IPS-NIHi7 (cell line): ENCODE measurements around the gene SFTA2.

Experiments
- DNase-seq: peaks from one replicate; pipeline ENCODE4 v3.0.0; 2012; ENCODE audit warnings: mixed read lengths; ENCODE audit errors: extremely low spot score

SFTA2 gene

DNA sequence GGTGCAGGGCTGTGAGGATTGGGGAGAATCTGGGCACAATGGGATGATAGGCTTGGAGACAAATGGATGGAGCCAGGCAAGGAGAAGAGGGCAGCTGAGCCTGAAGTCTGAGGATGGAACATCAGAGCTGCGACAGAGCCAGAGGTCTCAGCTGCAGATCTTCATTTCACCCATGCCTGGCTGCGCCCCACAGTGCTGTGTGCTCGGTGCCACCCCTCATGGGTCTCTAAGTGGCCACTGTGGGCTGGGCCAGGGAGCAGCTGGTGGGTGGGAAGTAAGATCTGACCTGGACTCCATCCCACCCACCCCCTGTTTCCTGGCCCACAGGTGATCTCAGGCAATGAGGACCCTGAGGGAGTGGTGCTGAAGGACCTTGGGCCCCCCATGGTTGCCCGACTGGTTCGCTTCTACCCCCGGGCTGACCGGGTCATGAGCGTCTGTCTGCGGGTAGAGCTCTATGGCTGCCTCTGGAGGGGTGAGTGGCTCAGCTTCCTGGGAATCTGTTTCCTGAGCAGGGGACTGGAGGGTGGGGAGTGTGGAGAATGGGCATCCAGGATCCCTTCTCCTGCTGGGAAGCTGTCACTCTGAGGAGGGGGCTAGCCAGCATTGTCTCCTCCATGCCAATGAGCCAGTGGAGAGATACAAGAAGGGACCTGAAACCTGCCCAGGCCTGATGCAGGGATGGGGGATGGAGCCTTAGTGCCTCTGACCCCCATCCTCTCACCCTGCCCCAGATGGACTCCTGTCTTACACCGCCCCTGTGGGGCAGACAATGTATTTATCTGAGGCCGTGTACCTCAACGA lies 41.1 kb downstream of the SFTA2 start:
- DNase-seq, result peak; percentile 9

DNA sequence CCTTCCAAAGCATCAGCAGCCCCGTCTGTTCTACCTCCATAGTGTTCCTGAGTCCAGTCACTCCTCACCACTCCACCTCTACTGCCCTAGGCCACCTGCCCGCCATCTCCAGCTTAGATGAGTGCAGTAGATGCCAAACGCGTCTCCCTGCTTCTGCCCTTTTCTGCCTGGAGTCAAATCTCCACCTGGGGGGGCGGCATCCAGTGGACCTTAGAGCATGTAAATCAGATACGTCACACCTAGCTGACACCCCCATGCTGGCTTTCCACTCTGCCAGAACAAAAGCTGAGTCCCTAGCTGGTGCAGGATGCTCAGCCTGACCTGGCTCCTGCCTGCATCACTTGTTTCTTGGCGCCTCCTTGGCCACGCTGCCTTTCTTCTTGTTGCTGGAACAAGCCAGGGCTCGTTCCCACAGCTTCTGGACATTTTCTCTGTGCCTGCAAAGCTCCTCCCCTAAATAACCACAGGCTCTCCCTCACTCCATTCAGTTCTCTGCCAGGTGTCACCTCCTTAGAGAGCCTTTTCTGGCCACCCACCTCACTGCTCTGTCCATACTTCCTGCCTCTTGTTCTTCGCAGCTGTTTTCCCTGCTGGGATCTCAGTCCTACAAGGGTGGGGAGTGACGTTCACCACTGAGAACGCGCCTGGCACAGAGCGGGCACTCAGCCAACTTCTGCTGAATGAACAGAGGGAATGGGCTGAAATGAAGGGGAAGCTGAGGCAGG lies 41.9 kb downstream of the SFTA2 start:
- DNase-seq, result no peak

DNA sequence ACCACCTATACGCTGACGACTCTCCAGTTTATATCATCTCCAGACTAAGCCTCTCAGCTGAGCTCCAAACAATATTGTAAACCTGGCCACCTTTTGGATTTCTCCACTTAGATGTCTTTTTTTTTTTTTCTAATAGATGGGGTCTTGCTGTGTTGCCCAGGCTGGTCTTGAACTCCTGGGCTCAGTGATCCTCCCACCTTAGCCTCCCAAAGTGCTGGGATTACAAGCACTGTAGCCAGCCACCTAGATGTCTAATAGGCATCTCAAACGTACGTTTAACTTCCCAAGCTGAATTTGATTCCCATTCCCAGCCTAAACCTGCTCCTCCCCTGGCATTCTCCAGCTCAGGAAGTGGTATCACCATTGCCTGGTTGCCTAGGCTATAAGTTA lies 42.5 kb downstream of the SFTA2 start:
- no peak for DNase-seq

DNA sequence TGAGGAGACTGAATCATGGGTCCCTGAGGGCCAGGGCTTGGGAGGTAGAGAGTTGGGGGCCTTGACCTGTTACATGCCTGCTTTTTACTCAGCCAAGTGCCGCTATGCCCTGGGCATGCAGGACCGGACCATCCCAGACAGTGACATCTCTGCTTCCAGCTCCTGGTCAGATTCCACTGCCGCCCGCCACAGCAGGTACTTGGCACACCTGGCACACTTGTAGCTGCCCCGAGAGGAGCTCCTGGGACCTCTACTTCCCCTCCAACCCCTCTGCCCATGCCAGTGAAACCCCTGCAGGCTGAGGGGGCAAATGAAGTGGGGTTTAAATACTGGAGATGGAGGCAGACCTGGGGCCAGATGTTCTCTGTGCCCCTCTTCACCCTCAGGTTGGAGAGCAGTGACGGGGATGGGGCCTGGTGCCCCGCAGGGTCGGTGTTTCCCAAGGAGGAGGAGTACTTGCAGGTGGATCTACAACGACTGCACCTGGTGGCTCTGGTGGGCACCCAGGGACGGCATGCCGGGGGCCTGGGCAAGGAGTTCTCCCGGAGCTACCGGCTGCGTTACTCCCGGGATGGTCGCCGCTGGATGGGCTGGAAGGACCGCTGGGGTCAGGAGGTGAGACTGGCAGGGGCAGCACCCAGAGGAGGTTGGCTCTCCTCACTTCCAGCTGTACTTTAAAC lies 43.0 kb downstream of the SFTA2 start:
- DNase-seq, result no peak

DNA sequence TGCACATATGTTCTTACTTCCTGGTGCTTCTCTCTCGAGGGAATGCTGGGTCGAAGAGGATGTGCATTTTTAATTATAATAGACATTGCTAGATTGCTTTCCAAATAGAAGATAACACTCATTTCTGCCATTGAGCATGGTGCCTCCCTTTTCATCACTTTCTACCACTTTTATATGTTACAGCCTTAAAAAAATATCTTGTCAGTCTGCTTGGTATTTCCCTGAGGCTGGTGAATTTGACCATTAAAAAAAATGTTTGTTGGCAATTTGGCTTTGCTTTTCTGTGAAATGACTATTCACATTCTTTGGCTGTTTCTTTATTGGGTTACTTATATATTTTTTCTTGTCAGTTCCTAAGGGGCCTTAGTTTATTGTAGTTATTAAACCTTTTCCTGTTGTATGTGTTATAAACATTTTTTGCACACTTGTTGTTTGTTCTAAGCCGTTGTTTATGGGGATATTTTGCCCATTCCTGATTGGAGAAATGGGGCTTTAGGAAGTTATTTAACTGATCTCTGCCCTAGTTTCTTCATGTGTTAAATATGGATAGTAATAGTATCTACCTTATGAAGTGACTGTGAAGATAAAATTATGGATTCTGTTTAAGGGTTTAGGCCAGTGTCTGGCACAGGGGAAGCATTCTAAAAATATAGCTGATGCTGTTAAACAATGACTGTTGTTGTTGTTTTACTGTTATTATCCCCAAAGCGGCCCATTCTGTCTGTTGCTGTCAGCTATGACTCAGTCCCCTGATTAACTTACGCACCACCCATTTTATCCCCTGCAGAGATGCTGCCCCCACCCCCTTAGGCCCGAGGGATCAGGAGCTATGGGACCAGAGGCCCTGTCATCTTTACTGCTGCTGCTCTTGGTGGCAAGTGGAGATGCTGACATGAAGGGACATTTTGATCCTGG lies 43.8 kb downstream of the SFTA2 start:
- no peak for DNase-seq

DNA sequence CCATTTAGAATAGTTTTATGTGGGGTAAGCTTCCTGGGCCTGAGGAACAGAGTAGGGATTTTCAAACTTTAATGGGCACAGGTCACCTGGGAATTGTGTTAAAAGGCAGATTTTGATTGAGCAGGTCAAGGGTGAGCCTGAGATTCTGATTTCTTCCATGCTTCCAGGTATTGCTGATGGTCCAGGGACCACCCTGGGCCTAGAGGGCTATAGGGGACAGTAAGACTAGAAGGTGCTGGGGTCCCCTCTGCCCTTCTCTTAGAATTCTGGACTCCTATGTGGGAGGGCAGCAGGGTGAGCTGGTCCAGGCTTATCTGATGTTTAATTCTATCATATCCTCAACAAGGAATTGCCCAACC lies 45.1 kb downstream of the SFTA2 start:
- DNase-seq, result no peak

DNA sequence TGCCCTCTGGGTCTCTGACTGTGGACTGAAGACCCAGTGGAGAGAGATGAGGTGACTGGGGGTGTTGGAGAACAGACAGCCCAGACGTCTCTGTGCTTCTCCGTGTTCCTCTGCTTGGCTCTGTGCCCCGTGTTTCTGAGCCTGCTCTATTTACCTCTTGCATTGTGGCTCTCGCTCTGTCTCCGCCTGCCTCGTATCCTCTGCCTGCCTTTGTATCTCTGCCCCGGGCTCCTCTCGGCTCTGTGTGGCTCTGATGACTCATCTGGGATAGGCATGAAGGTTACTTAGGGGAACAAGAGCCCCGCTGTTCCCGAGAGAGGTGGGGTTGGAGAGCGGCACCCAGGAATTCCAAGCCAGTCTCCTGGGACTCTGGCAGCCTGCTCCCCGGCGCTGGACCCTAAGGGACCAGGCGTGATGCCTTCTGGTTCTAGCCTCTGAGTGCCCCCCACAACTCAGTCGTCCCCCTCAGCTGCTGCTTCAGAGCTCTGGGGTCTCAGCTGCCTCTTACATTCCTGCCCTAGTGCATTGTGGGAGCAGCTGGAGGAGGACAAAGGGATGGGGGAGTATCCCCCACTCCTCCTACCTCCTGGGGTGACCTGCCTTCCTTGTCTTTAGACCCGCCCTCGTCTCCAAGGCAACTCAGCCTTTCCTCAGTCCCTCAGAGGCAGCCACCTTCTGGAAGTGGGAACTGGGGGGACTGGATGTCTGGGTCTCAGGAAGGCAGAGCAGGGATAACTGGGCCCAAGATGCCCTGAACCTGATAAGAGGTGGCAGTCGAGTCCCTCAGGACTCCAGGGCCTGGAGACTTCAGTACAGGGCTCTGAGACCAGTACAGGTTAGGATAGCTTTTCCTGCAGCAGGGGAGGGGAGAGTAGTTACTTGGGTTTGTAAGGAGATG lies 45.7 kb downstream of the SFTA2 start:
- peak; percentile 90 for DNase-seq

DNA sequence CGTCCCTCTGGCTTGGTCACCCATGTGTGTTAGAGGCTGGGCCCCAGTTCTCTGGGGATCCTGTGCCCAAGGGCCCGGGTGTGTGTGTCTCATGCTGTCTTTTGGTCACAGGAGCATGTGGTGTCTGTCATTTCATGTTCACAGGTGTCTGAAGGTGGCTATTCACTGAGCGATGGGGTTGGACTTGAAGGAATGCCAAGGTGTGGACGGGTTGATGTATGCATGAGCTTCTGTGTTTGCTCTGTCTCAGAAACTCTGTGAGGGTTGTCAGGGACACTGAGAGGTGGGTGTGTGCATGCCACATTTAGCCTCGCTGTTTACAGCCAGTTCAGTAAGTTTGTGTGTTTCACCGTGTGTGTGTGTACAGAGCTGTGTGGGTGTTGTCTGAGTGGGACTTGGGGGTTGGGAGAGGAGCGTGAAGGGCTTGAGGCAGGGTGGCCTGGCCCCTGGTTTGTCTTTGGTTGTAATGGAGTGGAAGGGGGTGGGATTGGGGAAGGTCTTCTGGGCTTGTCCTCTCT lies 46.4 kb downstream of the SFTA2 start:
- peak; percentile 10 for DNase-seq

DNA sequence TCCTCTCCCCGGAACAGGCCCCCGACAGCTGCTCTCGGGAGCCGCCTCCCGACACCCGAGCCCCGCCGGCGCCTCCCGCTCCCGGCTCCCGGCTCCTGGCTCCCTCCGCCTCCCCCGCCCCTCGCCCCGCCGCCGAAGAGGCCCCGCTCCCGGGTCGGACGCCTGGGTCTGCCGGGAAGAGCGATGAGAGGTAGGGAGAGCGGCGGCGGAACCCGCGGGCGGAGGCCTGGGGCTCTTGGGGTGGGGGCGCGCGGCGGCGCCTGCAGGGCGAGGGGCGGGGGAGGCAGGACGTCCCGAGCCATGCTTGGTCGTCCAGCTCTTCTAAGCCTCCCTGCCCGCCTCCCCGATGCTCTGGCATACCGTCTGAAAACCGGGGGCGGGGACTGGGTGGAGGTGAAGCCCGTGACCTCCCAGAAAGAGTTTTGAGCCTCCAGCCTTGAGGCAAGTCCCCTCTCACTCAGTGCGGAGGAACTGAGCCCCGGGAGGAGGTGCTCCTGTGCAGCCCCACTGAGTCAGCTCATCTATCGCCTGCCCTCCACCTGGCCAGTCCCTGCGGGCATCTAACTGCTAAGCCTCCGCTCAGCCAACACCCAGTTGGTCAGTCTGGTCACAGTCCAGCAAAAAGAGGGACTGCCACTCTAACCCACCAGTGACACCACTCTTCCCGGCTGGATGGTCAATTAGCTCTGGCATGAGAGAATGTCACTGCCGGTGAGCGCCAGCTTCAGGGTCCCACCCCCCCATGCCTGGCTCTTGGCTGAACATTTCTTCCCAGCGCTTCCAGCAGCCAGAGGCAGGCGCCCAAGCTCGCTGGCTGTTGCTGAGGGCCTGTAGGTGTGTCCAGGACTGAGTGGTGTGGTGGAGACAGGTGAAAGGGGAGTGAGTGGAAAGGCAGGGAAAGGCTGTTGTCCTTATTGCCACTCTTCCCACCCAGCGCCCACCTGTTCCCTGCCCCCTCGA lies 47.2 kb downstream of the SFTA2 start:
- peak; percentile 56 for DNase-seq

DNA sequence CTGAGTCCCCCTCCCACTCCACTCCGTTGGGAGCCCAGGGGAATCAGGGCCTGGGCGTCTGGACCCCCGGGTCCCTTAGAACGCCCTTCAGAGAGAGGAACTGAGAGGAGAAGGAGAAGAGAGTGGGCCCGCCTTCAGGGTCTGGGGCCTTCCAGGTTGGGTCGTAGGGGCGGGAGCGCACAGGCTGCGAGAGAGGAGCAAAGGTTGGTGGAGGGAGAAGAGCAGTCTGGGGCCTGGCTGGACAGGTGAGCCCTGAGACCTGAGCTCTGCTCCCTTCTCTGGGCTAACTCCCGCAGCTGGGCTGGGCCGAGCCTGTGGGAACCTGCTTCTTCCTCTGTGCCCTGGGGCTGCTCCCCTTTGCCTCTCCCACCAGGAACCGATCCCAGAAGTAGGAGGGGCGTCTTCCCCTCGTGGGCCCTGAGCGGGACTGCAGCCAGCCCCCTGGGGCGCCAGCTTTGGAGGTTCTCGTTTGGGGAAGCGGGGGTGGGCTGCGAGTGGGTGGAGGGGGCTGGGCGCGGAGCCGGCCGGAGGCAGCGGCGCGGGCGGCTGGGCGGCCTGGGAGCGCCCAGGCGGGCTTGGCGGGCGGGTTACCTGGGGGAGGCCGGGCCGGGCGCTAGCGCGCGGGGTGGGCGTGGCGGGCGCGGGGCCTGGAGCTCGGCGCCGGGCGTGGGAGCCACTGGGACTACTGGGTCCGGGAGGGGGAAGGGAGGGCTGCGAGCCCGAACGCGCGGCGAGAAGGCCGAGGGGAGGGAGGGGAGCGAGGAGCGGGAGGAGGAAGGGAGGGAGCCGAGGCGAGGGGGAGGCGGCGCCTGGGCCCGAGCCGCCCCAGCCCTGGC lies 48.1 kb downstream of the SFTA2 start, which contains the start of gene DDR1:
Gene DDR1, plus strand, starts transcription at position 835 of the 836 bp plus-strand sequence. CDS start 4,211 bp downstream, outside the sequence.
- DNase-seq, result peak; percentile 70

DNA sequence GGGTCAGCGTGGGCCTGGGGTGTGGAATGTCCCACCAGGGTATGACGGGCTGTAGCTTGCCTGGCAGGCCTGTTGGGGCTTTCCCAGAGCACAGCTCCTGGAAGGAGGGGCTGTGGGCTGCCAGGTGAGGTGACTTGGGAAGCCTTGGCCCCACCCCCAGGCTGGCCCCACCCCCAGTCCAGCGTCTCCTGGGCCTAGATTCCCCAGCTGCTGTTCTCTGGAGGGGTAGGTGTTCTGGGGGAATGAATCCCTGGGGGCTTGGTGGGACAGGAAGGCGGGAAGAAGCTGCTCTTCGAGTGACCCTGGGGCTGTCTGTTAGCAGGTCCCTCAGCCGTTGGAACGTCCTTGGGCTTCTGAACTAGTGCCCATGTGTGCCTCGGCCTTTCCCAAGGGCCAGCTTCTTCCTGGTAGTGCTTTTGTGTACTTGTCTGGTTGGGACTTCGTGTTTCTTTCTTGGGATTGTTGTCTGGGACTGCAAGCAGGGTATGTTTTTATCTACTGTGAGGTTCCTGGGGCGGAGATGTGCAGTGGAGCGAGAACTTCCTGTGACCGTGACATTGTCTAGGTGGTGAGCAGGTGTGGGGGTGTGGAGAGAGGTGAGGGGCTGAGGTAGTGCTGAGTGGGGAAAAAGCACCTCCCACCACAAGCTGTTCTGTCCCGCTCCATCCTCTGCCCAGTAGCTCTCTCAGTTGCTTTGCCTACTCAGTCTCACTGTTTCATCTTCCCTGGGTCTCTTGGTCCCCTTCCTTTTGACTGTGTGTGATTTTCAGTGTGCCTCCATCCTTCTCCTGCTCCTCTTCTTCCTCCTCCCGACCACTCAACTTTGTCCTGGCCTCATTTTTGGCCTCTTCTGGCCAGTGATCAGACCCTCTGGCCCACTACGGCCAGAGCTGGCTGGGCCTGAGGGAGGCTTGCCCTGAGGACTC lies 48.9 kb downstream of the SFTA2 start:
- peak; percentile 78 for DNase-seq

DNA sequence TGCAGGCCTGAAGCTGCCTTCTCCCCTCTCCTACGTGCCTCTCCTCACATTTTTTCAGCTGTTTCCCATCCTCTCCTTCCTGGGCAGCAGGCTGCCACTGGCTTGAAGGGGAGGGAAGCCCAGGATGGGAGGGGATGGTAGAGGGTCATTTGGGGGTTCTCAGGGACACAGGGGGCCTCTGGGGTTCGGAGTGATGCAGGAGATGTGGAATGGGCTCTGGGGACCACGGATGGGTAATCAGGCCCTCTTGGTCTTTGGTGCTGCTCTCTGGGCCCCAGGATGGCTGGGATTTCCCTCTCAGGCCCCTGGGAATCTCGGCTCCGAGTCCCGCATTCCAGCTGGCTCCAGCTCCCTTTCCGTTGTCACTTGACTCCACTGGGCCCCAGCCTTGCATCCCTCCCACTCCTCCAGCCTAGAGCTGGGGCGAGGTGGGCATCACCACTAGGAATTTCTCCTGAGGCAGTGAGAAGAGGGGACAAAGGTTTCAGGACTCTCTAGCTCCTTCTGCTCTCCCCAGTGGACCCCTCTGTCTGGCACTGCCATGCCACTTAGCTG lies 49.7 kb downstream of the SFTA2 start:
- DNase-seq, result peak; percentile 30

DNA sequence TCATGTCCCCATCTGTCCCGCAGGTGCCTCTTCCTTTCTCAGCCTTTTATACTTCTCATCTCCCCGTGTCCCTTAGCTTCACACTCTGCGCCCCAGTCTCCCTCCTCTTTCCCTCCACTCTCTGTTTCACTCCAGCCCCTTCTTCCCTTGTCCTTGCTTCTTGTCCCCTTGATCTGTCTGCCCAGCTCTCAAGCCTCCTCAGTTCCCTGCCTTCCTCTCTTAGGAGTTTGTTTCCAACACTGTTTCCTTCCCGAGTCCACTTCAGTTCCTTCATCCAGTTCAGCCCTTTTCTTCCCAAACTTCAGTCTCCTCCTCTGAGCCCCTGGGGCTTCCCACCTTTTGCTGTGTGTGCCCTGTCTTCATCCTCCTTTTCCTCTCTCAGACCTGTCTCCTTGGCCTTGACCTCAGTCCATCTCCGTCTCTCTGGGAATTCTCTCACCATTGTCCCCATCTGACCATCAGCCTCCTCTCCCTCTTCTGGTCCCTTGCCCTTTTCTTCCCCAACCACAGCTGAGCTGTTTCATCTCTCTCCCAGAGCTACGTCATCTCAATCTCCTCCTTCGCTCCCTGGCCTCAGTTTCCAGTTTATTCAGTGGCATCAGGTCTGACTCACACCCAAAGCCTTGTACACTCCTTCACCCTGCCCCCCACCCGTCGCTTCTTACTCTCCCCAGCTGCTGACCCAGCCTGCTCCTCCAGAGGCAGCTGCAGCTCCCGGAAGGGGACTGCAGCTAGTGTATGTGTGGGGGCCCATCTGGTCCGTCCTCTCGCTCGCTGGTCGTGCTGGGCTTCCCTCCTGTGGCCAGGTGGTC lies 50.4 kb downstream of the SFTA2 start:
- peak; percentile 21 for DNase-seq
